ENCODE measurements around the gene GDF9.
"Not testable (repeated sequence)": the region's sequence is repeated elsewhere in the genome, so short reads cannot be mapped to it uniquely, and the experiment has no call there.

GDF9 gene

DNA sequence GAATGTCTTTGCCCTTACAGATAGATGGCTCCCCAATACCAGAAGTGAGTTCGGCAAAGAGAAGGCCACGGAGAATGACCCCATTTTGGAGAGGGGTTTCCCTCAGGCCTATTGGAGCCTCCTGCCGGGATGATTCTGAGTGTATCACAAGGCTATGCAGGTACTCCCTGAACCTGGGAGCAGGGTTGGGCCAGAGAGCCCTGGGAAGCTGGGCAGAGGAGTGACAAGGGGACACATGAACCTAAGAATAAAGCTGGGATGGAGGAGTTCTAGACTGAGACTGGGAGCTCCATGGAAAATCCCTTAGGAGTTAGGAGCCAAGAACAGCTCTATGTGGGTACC lies 7.6 kb upstream of the GDF9 start:
- DNase-seq (ENCODE audit: low read depth, low spot score): no peak
- no peak overlapping the region for H3K27ac ChIP-seq

- H3K27ac ChIP-seq: no peak within 1 kb of the TSS
These were observed 7.1 kb upstream of the GDF9 start, which contains the start of gene LEAP2 for GRCh38 chr5:132873119-132873929. Gene LEAP2, plus strand, starts transcription at chr5:132873668. Its CDS starts 27 bp downstream, at chr5:132873695.

GRCh38 chr5:132872788-132873118 lies 6.5 kb upstream of the GDF9 start:
- no peak overlapping the region for H3K27ac ChIP-seq
- DNase-seq (ENCODE audit: low read depth, low spot score): no peak

More at GRCh38 chr5:132873119-132873929, 7.1 kb upstream of the GDF9 start, which contains the start of gene LEAP2:
- no peak for DNase-seq (ENCODE audit: low read depth, low spot score)

GRCh38 chr5:132871459-132872284 lies 5.4 kb upstream of the GDF9 start:
- DNase-seq (ENCODE audit: low read depth, low spot score): no peak
- no peak overlapping the region for H3K27ac ChIP-seq

DNA sequence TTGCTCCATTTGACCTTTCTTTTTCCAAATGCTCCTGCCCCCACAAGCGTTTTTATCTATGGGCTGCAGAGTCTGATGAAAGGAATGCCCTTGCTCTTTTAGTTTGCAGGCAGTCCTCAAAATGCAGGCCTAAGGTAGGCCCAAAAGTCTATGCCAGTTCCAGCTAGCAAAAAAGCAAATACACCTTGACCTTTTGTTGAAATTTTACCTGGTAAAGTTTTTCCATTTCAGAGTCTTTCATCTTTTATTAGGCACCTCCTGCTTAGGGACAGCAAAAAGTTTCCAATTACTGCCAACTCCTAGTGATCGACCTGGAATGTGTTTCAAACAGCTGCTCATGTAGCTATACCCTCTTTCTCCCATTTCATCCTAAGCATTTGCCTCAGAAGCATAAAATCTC lies 4.5 kb upstream of the GDF9 start:
- H3K27ac ChIP-seq: no peak overlapping the region
- no peak for DNase-seq (ENCODE audit: low read depth, low spot score)

GRCh38 chr5:132868754-132869153 lies 2.5 kb upstream of the GDF9 start:
- peak overlapping the region; percentile 1 for H3K27ac ChIP-seq
- no peak for DNase-seq (ENCODE audit: low read depth, low spot score)

GRCh38 chr5:132867046-132867451 lies 780 bp upstream of the GDF9 start:
- no peak for DNase-seq (ENCODE audit: low read depth, low spot score)
- H3K27ac ChIP-seq: peak overlapping the region; percentile 72

- DNase-seq (ENCODE audit: low read depth, low spot score): no peak
- H3K27ac ChIP-seq: peak overlapping the region; percentile 72
These were observed 464 bp downstream of the GDF9 start for GRCh38 chr5:132865668-132866341.

DNA sequence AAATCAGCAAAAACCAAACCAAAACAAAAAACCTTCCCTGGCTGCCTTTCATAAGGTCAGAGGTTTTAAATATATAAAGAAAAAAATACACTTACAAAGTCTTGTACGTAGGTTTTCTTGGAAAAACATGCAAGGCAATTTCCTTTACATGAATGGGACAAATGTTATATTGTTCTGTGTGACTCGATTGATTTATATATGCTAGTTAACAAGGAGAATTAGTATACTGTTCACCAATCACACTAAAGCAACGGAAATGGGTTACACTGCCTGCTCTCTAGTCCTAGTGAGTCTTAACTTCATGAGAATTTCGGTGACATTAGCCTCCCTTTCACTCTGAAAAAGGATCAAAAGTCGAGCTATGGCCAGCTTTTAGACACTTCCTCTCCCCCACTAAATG lies 5.5 kb downstream of the GDF9 start:
- no peak overlapping the region for H3K27ac ChIP-seq
- DNase-seq (ENCODE audit: low read depth, low spot score): no peak

GRCh38 chr5:132859889-132860437 lies 6.3 kb downstream of the GDF9 start:
- DNase-seq (ENCODE audit: low read depth, low spot score): no peak
- no peak overlapping the region for H3K27ac ChIP-seq

DNA sequence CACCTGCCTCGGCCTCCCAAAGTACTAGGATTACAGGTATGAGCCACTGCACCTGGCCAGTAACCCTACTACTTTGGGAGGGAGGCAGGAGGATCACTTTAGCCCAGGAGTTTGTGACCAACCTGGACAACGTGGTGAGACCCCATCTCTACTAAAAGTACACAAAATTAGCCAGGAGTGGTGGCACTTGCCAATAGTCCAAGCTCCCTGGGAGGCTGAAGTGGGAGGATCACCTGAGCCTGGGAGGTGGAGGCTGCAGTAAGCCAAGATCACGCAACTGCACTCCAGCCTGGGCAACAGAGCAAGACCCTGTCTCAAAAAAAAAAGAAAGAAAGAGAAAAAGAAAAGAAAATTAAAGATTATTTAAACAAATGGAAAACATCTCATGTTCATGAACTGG lies 10.3 kb downstream of the GDF9 start:
- no peak overlapping the region for H3K27ac ChIP-seq
- DNase-seq (ENCODE audit: low read depth, low spot score): no peak

DNA sequence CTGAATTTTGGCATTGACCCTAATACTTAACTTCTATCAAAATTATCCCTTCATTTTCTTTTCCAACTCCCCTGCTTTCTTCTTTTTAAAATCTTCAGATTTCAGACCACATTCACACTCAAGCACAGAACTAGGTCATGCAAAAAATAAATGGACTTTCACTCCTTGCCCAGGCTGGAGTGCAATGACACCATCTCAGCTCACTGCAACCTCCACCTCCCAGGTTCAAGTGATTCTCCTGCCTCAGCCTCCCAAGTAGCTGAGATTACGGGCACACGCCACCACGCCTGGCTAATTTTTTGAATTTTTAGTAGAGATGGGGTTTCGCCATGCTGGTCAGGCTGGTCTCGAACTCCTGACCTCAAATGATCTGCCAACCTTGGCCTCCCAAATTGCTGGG lies 11.3 kb downstream of the GDF9 start:
- not testable (repeated sequence) for DNase-seq (ENCODE audit: low read depth, low spot score); H3K27ac ChIP-seq

DNA sequence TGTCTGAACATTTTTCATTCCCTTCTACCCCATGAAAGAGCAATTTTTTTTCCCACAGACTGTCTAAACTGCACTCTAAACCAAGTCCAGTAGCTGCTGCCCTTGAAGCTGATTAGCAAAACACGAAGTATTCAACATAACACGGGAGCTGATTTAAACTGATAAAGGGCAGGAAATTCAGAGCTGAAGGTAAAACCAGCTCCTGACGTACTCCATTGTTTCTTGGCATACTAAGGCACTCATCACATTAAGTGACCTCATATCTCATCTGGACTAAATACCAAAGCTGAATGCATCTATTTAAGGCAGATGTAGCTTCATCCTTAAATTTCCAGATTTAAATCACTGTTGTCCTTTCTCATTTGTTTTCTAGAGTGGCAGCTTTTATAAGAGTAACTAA lies 12.0 kb downstream of the GDF9 start:
- no peak for DNase-seq (ENCODE audit: low read depth, low spot score)
- no peak overlapping the region for H3K27ac ChIP-seq

DNA sequence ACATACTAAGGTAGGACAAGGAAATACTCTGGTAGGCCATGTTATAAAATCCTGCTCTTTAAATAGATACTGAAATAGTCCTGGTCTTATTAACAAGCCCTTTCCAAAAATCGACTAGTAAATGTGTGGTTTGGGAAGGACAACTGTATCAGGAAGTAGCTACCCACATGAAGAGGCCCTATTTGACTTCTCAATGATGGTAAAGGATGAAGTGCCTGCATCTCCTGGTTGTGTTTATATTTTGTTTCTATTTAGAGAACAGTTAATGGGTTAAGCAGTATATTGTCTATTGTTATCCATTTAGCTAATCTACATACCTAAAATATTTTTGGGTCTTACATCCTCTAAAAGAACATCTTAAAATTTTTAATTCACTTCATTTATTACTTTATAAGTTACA lies 12.5 kb downstream of the GDF9 start:
- no peak overlapping the region for H3K27ac ChIP-seq
- DNase-seq (ENCODE audit: low read depth, low spot score): no peak

- H3K27ac ChIP-seq: no peak overlapping the region
- DNase-seq (ENCODE audit: low read depth, low spot score): no peak
These were observed 12.9 kb downstream of the GDF9 start for GRCh38 chr5:132853323-132853722.

GRCh38 chr5:132850066-132850465 lies 16.2 kb downstream of the GDF9 start:
- no peak for DNase-seq (ENCODE audit: low read depth, low spot score)
- H3K27ac ChIP-seq: no peak overlapping the region

- H3K27ac ChIP-seq: no peak overlapping the region
- DNase-seq (ENCODE audit: low read depth, low spot score): no peak
These were observed 16.9 kb downstream of the GDF9 start for GRCh38 chr5:132849347-132849746.

DNA sequence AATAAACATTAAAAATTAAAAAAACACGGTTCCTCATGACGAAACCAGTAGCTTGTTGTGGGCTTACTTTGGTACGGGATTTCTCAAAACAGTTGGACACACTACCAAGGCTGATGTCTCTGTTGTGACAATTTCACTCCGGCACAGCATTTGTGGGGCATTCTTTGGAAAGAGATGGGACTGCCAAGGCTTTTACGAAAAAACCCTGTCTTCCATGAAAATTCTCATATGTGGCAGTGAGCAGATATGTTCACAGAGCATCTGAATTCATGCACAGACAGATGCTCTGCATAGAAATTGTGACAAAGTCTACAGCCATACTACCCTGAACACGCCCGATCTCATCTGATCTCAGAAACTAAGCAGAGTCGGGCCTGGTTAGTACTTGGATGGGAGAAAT lies 18.0 kb downstream of the GDF9 start:
- DNase-seq (ENCODE audit: low read depth, low spot score): no peak
- no peak overlapping the region for H3K27ac ChIP-seq

- DNase-seq (ENCODE audit: low read depth, low spot score): no peak
- peak overlapping the region; percentile 78 for H3K27ac ChIP-seq
These were observed 25.0 kb downstream of the GDF9 start for GRCh38 chr5:132841305-132841704.

GRCh38 chr5:132840896-132841295 lies 25.4 kb downstream of the GDF9 start:
- no peak for DNase-seq (ENCODE audit: low read depth, low spot score)
- H3K27ac ChIP-seq: peak overlapping the region; percentile 78

GRCh38 chr5:132840313-132840712 lies 26.0 kb downstream of the GDF9 start:
- peak overlapping the region; percentile 78 for H3K27ac ChIP-seq
- DNase-seq (ENCODE audit: low read depth, low spot score): no peak

Measured in epithelial cell of prostate (primary cell).